Activated CD4-positive, alpha-beta T cell treated with anti-CD3 and anti-CD28 coated beads, Interleukin-2, amount 50 U/mL, for 24 hours (primary cell): Measurements from ENCODE around the gene ANAPC5.

Source experiments
- DNase-seq, 2 donors: peaks; one replicate each; pipeline ENCODE4 v3.0.0-alpha.2; 2020; ENCODE audit warnings: low read depth in 1 of 2, low spot score in 1 of 2

The ANAPC5 gene

GRCh38 chr12:121366063-121366459 is 13.8 kb upstream of the ANAPC5 start:
- DNase-seq = no peak

GRCh38 chr12:121365416-121366062 is 13.3 kb upstream of the ANAPC5 start:
- DNase-seq = no peak

GRCh38 chr12:121364683-121365121 is 12.5 kb upstream of the ANAPC5 start:
- no peak for DNase-seq

GRCh38 chr12:121358073-121358472 is 5.9 kb upstream of the ANAPC5 start:
- no peak for DNase-seq

- DNase-seq = no peak
Observed at GRCh38 chr12:121357331-121357730, 5.1 kb upstream of the ANAPC5 start.

- DNase-seq = no peak
Observed at GRCh38 chr12:121356657-121357056, 4.4 kb upstream of the ANAPC5 start.

GRCh38 chr12:121355818-121356217 is 3.6 kb upstream of the ANAPC5 start:
- no peak for DNase-seq

GRCh38 chr12:121352682-121353018 is 439 bp upstream of the ANAPC5 start:
- no peak for DNase-seq

GRCh38 chr12:121346747-121347146 is 5.5 kb downstream of the ANAPC5 start:
- no peak for DNase-seq

GRCh38 chr12:121345151-121345815 is 6.9 kb downstream of the ANAPC5 start:
- DNase-seq = no peak

GRCh38 chr12:121344506-121344905 is 7.7 kb downstream of the ANAPC5 start:
- no peak for DNase-seq

- DNase-seq = no peak
Observed at GRCh38 chr12:121337416-121337815, 14.8 kb downstream of the ANAPC5 start.

- DNase-seq = peak in 1 of 2 donors; percentile 26
Observed at GRCh38 chr12:121334513-121335343, 17.5 kb downstream of the ANAPC5 start.

GRCh38 chr12:121333747-121334146 is 18.5 kb downstream of the ANAPC5 start:
- DNase-seq = no peak

GRCh38 chr12:121331248-121331647 is 21.0 kb downstream of the ANAPC5 start:
- DNase-seq = no peak

GRCh38 chr12:121330692-121331091 is 21.5 kb downstream of the ANAPC5 start:
- DNase-seq = no peak

- DNase-seq = no peak
Observed at GRCh38 chr12:121330195-121330594, 22.0 kb downstream of the ANAPC5 start.

GRCh38 chr12:121328620-121329019 is 23.6 kb downstream of the ANAPC5 start:
- DNase-seq = no peak

- DNase-seq = no peak
Observed at GRCh38 chr12:121326996-121327674, 25.1 kb downstream of the ANAPC5 start.

- DNase-seq = no peak
Observed at GRCh38 chr12:121325922-121326396, 26.3 kb downstream of the ANAPC5 start.

- DNase-seq = no peak
Observed at GRCh38 chr12:121323908-121324307, 28.3 kb downstream of the ANAPC5 start.
